HCT116 (cell line): ENCODE results near the gene SNTG2. TPM values are rescaled to one million over a fixed set of nuclear protein-coding genes. Genes with fewer than 3 reads are reported as not detected.

ENCODE experiments used
- ATAC-seq: fragments of 200-7000 bp; cut with Tn5 transposase; 2 replicates; pipeline ENCODE4 v1.9.1; 2020; ENCODE audit warnings: mild to moderate bottlenecking, moderate library complexity
- BruUV-seq: library from RNA; stranded (reverse); fragments of 400-500 nt; replicated peaks from 2 replicates; lab custom pipeline; 2021; lab: Mats Ljungman, UMichigan
- CTCF ChIA-PET: fragments of 300-600 bp; sonication (Branson Sonifier 250); formaldehyde crosslinking; loops from one replicate; lab custom pipeline; 2021; ENCODE audit warnings: antibody characterized with exemption; lab: Charles Lee
- POLR2A ChIA-PET: fragments of 300-600, 350-600 bp; sonication (Branson Sonifier 250); formaldehyde crosslinking; loops from one replicate; lab custom pipeline; 2021; ENCODE audit warnings: antibody characterized with exemption; lab: Charles Lee
- RAD21 ChIA-PET, 2 experiments: fragments of 300-600 bp; sonication (Branson Sonifier 250); formaldehyde crosslinking; loops; one replicate each; lab custom pipeline; 2023; ENCODE audit warnings: low total read pairs in 2 of 2; ENCODE audit not compliant: uncharacterized antibody in 2 of 2, unreplicated experiment in 2 of 2, low non-redundant PET in 1 of 2; lab: Charles Lee
- DNase-seq: peaks from one replicate; pipeline ENCODE4 v3.0.0-alpha.2; 2010; ENCODE audit warnings: low read depth, low spot score
- H2AFZ ChIP-seq: fragments of 200-600 bp; shearing (Covaris generic), sonication (generic); 2 replicates; pipeline ENCODE4 v1.6.1; 2017; ENCODE audit warnings: low read depth, mixed run types, mixed read lengths, antibody characterized with exemption, low read length; ENCODE audit not compliant: poor library complexity, severe bottlenecking
- H3K27ac ChIP-seq: 2 replicates; pipeline ENCODE4 v1.5.1; 2012; ENCODE audit warnings: low read depth, low read length
- H3K27me3 ChIP-seq: fragments of 200-600 bp; sonication (generic); 2 replicates; pipeline ENCODE4 v1.6.1; 2016; ENCODE audit warnings: mixed run types, low read length, mixed read lengths; ENCODE audit not compliant: insufficient read depth
- H3K36me3 ChIP-seq, 2 experiments: fragments of 200-500 bp in 1 of 2; fragments of 200-600 bp in 1 of 2; sonication (Bioruptor generic) in 1 of 2; sonication (generic) in 1 of 2; 2 replicates each; pipeline versions ENCODE4 v1.5.1 to v1.6.1; 2014 to 2016; ENCODE audit warnings: low read length in 2 of 2, inconsistent platforms in 1 of 2, mixed read lengths in 1 of 2, mixed run types in 1 of 2; ENCODE audit not compliant: insufficient read depth in 2 of 2, control insufficient read depth in 1 of 2
- H3K4me1 ChIP-seq, 2 experiments: fragments of 200-600 bp in 1 of 2; sonication (generic) in 1 of 2; 2 replicates each; pipeline versions ENCODE4 v1.5.1 to v1.6.1; 2012 to 2017; ENCODE audit warnings: low read length in 2 of 2, inconsistent platforms in 1 of 2, mild to moderate bottlenecking in 1 of 2, mixed read lengths in 1 of 2, mixed run types in 1 of 2, moderate library complexity in 1 of 2; ENCODE audit not compliant: insufficient read depth in 2 of 2, control insufficient read depth in 1 of 2
- H3K4me2 ChIP-seq: fragments of 200-600 bp; sonication (generic); 2 replicates; pipeline ENCODE4 v1.6.1; 2017; ENCODE audit warnings: mixed run types, low read length, mixed read lengths
- H3K4me3 ChIP-seq, 2 experiments: fragments of 200-600 bp in 1 of 2; sonication (generic) in 1 of 2; replicated peaks in 1 of 2; 2 replicates each; pipeline ENCODE4 v1.5.1; 2011 to 2016; ENCODE audit warnings: low read length in 2 of 2, control low read depth in 1 of 2, low read depth in 1 of 2, mild to moderate bottlenecking in 1 of 2, mixed read lengths in 1 of 2, mixed run types in 1 of 2
- H3K79me2 ChIP-seq: fragments of 200-600 bp; sonication (generic); 2 replicates; pipeline ENCODE4 v1.6.1; 2017; ENCODE audit warnings: mild to moderate bottlenecking, mixed run types, low read length, moderate library complexity, mixed read lengths; ENCODE audit not compliant: insufficient read depth
- H3K9ac ChIP-seq: fragments of 200-600 bp; sonication (generic); 2 replicates; pipeline ENCODE4 v1.6.1; 2016; ENCODE audit warnings: low read length, mixed read lengths
- H3K9me2 ChIP-seq: fragments of 200-600 bp; sonication (generic), shearing (Covaris generic); 2 replicates; pipeline ENCODE4 v1.6.1; 2017; ENCODE audit warnings: mixed run types, mild to moderate bottlenecking, moderate library complexity; ENCODE audit not compliant: insufficient read depth
- H3K9me3 ChIP-seq, 2 experiments: fragments of 200-500 bp in 1 of 2; fragments of 200-600 bp in 1 of 2; sonication (Bioruptor generic) in 1 of 2; sonication (generic) in 1 of 2; 2 replicates each; pipeline ENCODE4 v1.6.1; 2014 to 2017; ENCODE audit warnings: low read length in 2 of 2, mixed read lengths in 2 of 2, inconsistent platforms in 1 of 2, low read depth in 1 of 2, mild to moderate bottlenecking in 1 of 2, mixed run types in 1 of 2, moderate library complexity in 1 of 2; ENCODE audit not compliant: control insufficient read depth in 1 of 2, insufficient read depth in 1 of 2
- H4K20me1 ChIP-seq: fragments of 200-600 bp; sonication (generic), shearing (Covaris generic); 2 replicates; pipeline ENCODE4 v1.6.1; 2017; ENCODE audit warnings: mixed run types, mild to moderate bottlenecking, moderate library complexity; ENCODE audit not compliant: insufficient read depth
- CBX3 ChIP-seq: IDR thresholded peaks from 2 replicates; pipeline ENCODE4 v1.6.1; 2012; ENCODE audit warnings: low read depth
- EGR1 ChIP-seq: IDR thresholded peaks from 2 replicates; pipeline ENCODE4 v1.6.1; 2012; ENCODE audit warnings: low read depth
- ELF1 ChIP-seq: IDR thresholded peaks from 2 replicates; pipeline ENCODE4 v1.6.1; 2012; ENCODE audit warnings: low read depth, borderline replicate concordance
- EZH2 ChIP-seq: fragments of 200-600 bp; sonication (generic); IDR thresholded peaks from 2 replicates; pipeline ENCODE4 v1.6.1; 2017; ENCODE audit warnings: antibody characterized with exemption, mixed run types
- EZH2phosphoT487 ChIP-seq: fragments of 200-600 bp; IDR thresholded peaks from 2 replicates; pipeline ENCODE4 v1.6.1; 2018; ENCODE audit warnings: antibody characterized with exemption, borderline replicate concordance
- FOSL1 ChIP-seq: IDR thresholded peaks from 2 replicates; pipeline ENCODE4 v1.6.1; 2012; ENCODE audit warnings: low read depth
- JUND ChIP-seq: IDR thresholded peaks from 2 replicates; pipeline ENCODE4 v1.6.1; 2012
- POLR2A ChIP-seq: IDR thresholded peaks from 2 replicates; pipeline ENCODE4 v1.7.0; 2011; ENCODE audit warnings: borderline replicate concordance; ENCODE audit not compliant: insufficient read depth, insufficient read length; ENCODE audit errors: extremely low read depth
- POLR2AphosphoS5 ChIP-seq: IDR thresholded peaks from 2 replicates; pipeline ENCODE4 v1.6.1; 2011; ENCODE audit warnings: mild to moderate bottlenecking, low read depth, low read length, moderate library complexity
- RAD21 ChIP-seq: IDR thresholded peaks from 2 replicates; pipeline ENCODE4 v1.6.1; 2012; ENCODE audit warnings: low read depth, mild to moderate bottlenecking
- SIN3A ChIP-seq: IDR thresholded peaks from 2 replicates; pipeline ENCODE4 v1.6.1; 2012; ENCODE audit warnings: low read depth
- SP1 ChIP-seq: IDR thresholded peaks from 2 replicates; pipeline ENCODE4 v1.6.1; 2012; ENCODE audit warnings: low read depth
- TCF7L2 ChIP-seq: IDR thresholded peaks from 2 replicates; pipeline ENCODE4 v1.7.0; 2011; ENCODE audit warnings: borderline replicate concordance, inconsistent platforms; ENCODE audit not compliant: insufficient read depth, insufficient read length; ENCODE audit errors: extremely low read depth
- YY1 ChIP-seq: IDR thresholded peaks from 2 replicates; pipeline ENCODE4 v1.6.1; 2011; ENCODE audit warnings: low read length, low read depth, moderate library complexity, mild to moderate bottlenecking; ENCODE audit not compliant: insufficient replicate concordance; ENCODE audit errors: extremely low read depth
- ZFX ChIP-seq: fragments of 450-650 bp; IDR thresholded peaks from 2 replicates; pipeline ENCODE4 v1.6.1; 2017
- ZNF274 ChIP-seq: fragments of 200-500 bp; sonication (Bioruptor generic); IDR thresholded peaks from 2 replicates; pipeline ENCODE4 v1.6.1; 2014; ENCODE audit warnings: mild to moderate bottlenecking, low read depth, low read length, inconsistent platforms
- intact Hi-C: fragments of 100-400 bp; cut with micrococcal nuclease; formaldehyde crosslinking; loops from 2 replicates; pipeline ENCODE4 v1.10.0; 2022
- total RNA-seq: library from RNA; stranded (reverse); gene quantifications from one replicate; pipeline ENCODE4 v1.2.1, GENCODE V29; 2021; ENCODE audit not compliant: unreplicated experiment
- TF ChIP-seq, protein P1 (sequence below): IDR thresholded peaks from 2 replicates; pipeline ENCODE4 v1.6.1; 2012
- TF ChIP-seq, protein P2 (sequence below): IDR thresholded peaks from 2 replicates; pipeline ENCODE4 v1.6.1; 2011; ENCODE audit warnings: mild to moderate bottlenecking, low read length, moderate library complexity; ENCODE audit not compliant: insufficient replicate concordance; ENCODE audit errors: extremely low read depth

Gene SNTG2
- total RNA-seq, 1 experiment from 2014 or later, result not detected

DNA sequence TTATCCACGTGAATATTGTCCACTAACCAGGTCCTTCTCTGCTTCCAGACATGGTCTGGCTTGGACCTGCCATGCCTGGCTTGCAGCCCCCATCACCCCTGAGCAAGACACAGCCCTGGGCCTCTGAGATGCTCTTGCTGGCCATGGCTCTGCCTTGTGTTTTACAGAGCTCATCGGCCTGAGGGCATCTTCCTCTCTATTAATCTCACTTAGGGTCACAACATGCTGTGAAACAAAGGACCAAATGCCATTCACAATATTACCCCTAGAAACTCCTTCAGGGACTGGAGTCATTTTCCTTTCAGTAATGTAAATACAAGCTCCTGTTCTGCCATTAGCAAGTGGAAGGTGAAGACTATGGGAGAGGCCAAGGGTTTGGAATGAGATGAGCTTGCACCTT is 455.8 kb downstream of the SNTG2 start:
- ATAC-seq, result no peak
- CTCF ChIA-PET, result no interaction called here
- BruUV-seq, result no TSS peak

More for the DNA sequence above, 455.8 kb downstream of the SNTG2 start:
- Histone ChIP-seq H3K4me3 (no peak overlapping the region), H3K9me2 (no peaks in the 10 kb centered on the region), H2AFZ (no peak overlapping the region), H3K4me2 (no peak overlapping the region), H3K9ac (no peak overlapping the region), H4K20me1 (no peaks in the 10 kb centered on the region), H3K79me2 (no peaks in the 10 kb centered on the region), H3K36me3 (no peaks in the 10 kb centered on the region), H3K27ac (no peak overlapping the region), H3K9me3 (no peaks in the 10 kb centered on the region), H3K27me3 (peaks cover 22% of the 10 kb centered on the region), H3K4me1 (no peaks in the 10 kb centered on the region)
- ChIA-PET RAD21 (no interaction called here), POLR2A (no interaction called here)
- TF ChIP-seq YY1 (no peak), ZNF274 (no peak), FOSL1 (no peak), SP1 (no peak), TCF7L2 (no peak), SIN3A (no peak), JUND (no peak), EZH2phosphoT487 (no peak), POLR2AphosphoS5 (no peak), ELF1 (no peak), CBX3 (no peak), RAD21 (no peak), EZH2 (no peak), ZFX (no peak), POLR2A (no peak), EGR1 (no peak)
- TF ChIP-seq, protein P1, sequence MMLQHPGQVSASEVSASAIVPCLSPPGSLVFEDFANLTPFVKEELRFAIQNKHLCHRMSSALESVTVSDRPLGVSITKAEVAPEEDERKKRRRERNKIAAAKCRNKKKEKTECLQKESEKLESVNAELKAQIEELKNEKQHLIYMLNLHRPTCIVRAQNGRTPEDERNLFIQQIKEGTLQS, result no peak
- TF ChIP-seq, protein P2, sequence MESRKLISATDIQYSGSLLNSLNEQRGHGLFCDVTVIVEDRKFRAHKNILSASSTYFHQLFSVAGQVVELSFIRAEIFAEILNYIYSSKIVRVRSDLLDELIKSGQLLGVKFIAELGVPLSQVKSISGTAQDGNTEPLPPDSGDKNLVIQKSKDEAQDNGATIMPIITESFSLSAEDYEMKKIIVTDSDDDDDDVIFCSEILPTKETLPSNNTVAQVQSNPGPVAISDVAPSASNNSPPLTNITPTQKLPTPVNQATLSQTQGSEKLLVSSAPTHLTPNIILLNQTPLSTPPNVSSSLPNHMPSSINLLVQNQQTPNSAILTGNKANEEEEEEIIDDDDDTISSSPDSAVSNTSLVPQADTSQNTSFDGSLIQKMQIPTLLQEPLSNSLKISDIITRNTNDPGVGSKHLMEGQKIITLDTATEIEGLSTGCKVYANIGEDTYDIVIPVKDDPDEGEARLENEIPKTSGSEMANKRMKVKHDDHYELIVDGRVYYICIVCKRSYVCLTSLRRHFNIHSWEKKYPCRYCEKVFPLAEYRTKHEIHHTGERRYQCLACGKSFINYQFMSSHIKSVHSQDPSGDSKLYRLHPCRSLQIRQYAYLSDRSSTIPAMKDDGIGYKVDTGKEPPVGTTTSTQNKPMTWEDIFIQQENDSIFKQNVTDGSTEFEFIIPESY, result no peak
- no peak for DNase-seq
- intact Hi-C loops, result no loop called here
